Measurements from ENCODE around the gene HLA-DMA. TPM values are rescaled to one million over a fixed set of nuclear protein-coding genes. Genes with fewer than 3 reads are reported as not detected.

The HLA-DMA gene
- total and polyA plus RNA-seq, 2 of the 13 experiments (the other 11 are each of a cell fraction or from before 2014, with no cell fraction given): 0.70 to 0.71 TPM

DNA sequence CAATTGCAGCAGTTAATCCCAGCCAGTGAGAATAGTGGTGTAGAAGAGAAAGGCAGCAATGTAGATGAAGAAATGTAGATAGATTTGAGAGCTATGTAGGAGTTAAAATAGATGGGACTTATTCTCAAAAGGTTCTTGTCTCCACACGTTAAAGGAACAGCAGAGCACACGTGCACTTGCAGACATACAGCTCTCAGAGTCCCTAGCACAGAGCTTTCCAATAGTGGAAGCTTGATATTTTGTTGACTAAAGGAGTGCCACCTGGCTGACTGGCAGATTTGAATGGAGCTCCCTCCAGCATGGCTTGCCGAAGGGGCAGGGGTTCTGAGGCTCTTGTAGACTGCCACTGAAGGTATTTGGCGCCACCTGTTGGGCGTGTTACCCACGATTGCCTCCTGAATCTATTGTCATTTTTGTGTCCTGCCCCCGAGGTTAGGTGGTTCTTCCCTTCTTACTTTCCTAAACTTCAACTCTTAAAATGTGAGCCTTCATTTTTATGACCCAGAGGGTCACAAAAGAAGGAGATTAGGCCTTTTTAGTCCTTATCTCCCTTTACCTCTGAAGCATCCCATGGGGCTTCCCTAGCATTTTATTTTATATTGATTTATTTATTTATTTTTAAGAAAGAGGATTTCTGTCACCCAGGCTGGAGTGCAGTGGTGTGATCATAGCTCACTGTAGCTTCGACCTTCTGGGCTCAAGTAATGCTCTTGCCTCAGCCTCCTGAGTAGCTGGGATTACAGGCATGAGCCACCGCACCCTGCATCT lies 31.9 kb upstream of the HLA-DMA start (continued):
- TF ChIP-seq KMT2A (CRISPR knock-in tag; IDR thresholded peaks at IDR 0.05) (no peak), PHF21A (CRISPR knock-in tag; IDR thresholded peaks at IDR 0.05) (no peak), ZNF615 (CRISPR knock-in tag; IDR thresholded peaks at IDR 0.05; ENCODE audit: borderline replicate concordance) (no peak), SALL2 (CRISPR knock-in tag; IDR thresholded peaks at IDR 0.05) (peak; percentile 69; the same call in 1 of the 2 replicates), ZNF274 (CRISPR knock-in tag; IDR thresholded peaks at IDR 0.05) (no peak), MIXL1 (CRISPR knock-in tag; IDR thresholded peaks at IDR 0.05) (0 out of 2 replicates have a peak, but pooled peaks have one; percentile 35), GATA4 (IDR thresholded peaks at IDR 0.05; ENCODE audit: borderline replicate concordance, low read depth) (no peak), FOXA3 (CRISPR knock-in tag; IDR thresholded peaks at IDR 0.05) (peak; percentile 34; the same call in 1 of the 2 replicates), MIER3 (CRISPR knock-in tag; IDR thresholded peaks at IDR 0.05; ENCODE audit: borderline replicate concordance) (no peak), ZNF337 (CRISPR knock-in tag; IDR thresholded peaks at IDR 0.05; ENCODE audit: borderline replicate concordance, low read depth) (no peak), NCOA2 (CRISPR knock-in tag; IDR thresholded peaks at IDR 0.05) (no peak), ZNF431 (CRISPR knock-in tag; IDR thresholded peaks at IDR 0.05; ENCODE audit: borderline replicate concordance, low read depth) (no peak), GZF1 (CRISPR knock-in tag; IDR thresholded peaks at IDR 0.05) (no peak), RXRA (CRISPR knock-in tag; IDR thresholded peaks at IDR 0.05) (no peak), ZNF776 (CRISPR knock-in tag; IDR thresholded peaks at IDR 0.05) (no peak)
- TF ChIP-seq, protein P1, sequence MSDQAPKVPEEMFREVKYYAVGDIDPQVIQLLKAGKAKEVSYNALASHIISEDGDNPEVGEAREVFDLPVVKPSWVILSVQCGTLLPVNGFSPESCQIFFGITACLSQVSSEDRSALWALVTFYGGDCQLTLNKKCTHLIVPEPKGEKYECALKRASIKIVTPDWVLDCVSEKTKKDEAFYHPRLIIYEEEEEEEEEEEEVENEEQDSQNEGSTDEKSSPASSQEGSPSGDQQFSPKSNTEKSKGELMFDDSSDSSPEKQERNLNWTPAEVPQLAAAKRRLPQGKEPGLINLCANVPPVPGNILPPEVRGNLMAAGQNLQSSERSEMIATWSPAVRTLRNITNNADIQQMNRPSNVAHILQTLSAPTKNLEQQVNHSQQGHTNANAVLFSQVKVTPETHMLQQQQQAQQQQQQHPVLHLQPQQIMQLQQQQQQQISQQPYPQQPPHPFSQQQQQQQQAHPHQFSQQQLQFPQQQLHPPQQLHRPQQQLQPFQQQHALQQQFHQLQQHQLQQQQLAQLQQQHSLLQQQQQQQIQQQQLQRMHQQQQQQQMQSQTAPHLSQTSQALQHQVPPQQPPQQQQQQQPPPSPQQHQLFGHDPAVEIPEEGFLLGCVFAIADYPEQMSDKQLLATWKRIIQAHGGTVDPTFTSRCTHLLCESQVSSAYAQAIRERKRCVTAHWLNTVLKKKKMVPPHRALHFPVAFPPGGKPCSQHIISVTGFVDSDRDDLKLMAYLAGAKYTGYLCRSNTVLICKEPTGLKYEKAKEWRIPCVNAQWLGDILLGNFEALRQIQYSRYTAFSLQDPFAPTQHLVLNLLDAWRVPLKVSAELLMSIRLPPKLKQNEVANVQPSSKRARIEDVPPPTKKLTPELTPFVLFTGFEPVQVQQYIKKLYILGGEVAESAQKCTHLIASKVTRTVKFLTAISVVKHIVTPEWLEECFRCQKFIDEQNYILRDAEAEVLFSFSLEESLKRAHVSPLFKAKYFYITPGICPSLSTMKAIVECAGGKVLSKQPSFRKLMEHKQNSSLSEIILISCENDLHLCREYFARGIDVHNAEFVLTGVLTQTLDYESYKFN (CRISPR knock-in tag; conservative IDR thresholded peaks at IDR 0.05): no peak
- TF ChIP-seq, protein P2, sequence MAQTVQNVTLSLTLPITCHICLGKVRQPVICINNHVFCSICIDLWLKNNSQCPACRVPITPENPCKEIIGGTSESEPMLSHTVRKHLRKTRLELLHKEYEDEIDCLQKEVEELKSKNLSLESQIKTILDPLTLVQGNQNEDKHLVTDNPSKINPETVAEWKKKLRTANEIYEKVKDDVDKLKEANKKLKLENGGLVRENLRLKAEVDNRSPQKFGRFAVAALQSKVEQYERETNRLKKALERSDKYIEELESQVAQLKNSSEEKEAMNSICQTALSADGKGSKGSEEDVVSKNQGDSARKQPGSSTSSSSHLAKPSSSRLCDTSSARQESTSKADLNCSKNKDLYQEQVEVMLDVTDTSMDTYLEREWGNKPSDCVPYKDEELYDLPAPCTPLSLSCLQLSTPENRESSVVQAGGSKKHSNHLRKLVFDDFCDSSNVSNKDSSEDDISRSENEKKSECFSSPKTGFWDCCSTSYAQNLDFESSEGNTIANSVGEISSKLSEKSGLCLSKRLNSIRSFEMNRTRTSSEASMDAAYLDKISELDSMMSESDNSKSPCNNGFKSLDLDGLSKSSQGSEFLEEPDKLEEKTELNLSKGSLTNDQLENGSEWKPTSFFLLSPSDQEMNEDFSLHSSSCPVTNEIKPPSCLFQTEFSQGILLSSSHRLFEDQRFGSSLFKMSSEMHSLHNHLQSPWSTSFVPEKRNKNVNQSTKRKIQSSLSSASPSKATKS (CRISPR knock-in tag; IDR thresholded peaks at IDR 0.05): no peak
- TF ChIP-seq, protein P3, sequence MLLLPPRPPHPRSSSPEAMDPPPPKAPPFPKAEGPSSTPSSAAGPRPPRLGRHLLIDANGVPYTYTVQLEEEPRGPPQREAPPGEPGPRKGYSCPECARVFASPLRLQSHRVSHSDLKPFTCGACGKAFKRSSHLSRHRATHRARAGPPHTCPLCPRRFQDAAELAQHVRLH (CRISPR knock-in tag; IDR thresholded peaks at IDR 0.05; ENCODE audit: borderline replicate concordance, low read depth): no peak
- TF ChIP-seq, protein P4, sequence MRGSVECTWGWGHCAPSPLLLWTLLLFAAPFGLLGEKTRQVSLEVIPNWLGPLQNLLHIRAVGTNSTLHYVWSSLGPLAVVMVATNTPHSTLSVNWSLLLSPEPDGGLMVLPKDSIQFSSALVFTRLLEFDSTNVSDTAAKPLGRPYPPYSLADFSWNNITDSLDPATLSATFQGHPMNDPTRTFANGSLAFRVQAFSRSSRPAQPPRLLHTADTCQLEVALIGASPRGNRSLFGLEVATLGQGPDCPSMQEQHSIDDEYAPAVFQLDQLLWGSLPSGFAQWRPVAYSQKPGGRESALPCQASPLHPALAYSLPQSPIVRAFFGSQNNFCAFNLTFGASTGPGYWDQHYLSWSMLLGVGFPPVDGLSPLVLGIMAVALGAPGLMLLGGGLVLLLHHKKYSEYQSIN (CRISPR knock-in tag; IDR thresholded peaks at IDR 0.05; ENCODE audit: borderline replicate concordance): no peak
- TF ChIP-seq, protein P5, sequence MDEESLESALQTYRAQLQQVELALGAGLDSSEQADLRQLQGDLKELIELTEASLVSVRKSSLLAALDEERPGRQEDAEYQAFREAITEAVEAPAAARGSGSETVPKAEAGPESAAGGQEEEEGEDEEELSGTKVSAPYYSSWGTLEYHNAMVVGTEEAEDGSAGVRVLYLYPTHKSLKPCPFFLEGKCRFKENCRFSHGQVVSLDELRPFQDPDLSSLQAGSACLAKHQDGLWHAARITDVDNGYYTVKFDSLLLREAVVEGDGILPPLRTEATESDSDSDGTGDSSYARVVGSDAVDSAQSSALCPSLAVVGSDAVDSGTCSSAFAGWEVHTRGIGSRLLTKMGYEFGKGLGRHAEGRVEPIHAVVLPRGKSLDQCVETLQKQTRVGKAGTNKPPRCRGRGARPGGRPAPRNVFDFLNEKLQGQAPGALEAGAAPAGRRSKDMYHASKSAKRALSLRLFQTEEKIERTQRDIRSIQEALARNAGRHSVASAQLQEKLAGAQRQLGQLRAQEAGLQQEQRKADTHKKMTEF (CRISPR knock-in tag; IDR thresholded peaks at IDR 0.05): 0 out of 2 replicates have a peak, but pooled peaks have one; percentile 34
